ENCODE measurements around the gene RAB3GAP1. TPM values are rescaled to one million over a fixed set of nuclear protein-coding genes. Genes with fewer than 3 reads are reported as not detected.

Gene RAB3GAP1
- total RNA-seq, 4 donors from 2014 or later: 59.3 to 66.9 (median 63.6) TPM

DNA sequence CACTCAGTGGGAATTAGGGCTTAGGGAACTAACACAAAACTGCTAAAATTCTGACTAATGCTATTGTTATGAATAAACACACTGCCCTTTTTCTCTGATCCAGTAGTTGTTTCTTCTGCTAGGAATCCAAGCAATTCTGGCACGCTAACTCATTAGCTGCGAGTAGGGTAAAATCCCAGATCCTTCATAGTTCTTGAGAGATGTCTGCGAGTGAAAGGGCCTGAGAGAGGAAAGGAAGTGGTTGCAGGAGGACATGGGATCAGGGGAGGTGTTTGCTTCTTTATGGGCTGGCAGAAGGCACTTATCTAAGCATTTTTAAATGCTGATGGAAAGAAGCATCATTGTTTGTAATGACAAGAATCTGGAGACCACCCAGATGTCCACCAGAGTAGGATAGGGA lies 14.3 kb upstream of the RAB3GAP1 start:
- Histone ChIP-seq H3K9me3 (no peaks in the 10 kb centered on the region), H3K27me3 (no peaks in the 10 kb centered on the region), H3K36me3 (no peaks in the 10 kb centered on the region), H3K4me3 (no peak overlapping the region), H3K4me1 (peaks cover 0 to 4% (median 0%) of the 10 kb centered on the region in 4 donors), H3K27ac (replicated peaks in 1 of 4) (no peak overlapping the region)
- intact Hi-C loops (cut with DNase I): no loop called here
- TF ChIP-seq POLR2A (IDR thresholded peaks at IDR 0.05; ENCODE audit: low read depth): no peak
- no peak for TF ChIP-seq POLR2AphosphoS5 (IDR thresholded peaks at IDR 0.05)
- TF ChIP-seq, protein P1, sequence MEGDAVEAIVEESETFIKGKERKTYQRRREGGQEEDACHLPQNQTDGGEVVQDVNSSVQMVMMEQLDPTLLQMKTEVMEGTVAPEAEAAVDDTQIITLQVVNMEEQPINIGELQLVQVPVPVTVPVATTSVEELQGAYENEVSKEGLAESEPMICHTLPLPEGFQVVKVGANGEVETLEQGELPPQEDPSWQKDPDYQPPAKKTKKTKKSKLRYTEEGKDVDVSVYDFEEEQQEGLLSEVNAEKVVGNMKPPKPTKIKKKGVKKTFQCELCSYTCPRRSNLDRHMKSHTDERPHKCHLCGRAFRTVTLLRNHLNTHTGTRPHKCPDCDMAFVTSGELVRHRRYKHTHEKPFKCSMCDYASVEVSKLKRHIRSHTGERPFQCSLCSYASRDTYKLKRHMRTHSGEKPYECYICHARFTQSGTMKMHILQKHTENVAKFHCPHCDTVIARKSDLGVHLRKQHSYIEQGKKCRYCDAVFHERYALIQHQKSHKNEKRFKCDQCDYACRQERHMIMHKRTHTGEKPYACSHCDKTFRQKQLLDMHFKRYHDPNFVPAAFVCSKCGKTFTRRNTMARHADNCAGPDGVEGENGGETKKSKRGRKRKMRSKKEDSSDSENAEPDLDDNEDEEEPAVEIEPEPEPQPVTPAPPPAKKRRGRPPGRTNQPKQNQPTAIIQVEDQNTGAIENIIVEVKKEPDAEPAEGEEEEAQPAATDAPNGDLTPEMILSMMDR (IDR thresholded peaks at IDR 0.05): no peak
- TF ChIP-seq EP300 (IDR thresholded peaks at IDR 0.05): no peak
- 40% methylated on average over 3 of the region's 3 CpGs for WGBS
- peak; percentile 74 for DNase-seq (ENCODE audit: extremely low spot score)

DNA sequence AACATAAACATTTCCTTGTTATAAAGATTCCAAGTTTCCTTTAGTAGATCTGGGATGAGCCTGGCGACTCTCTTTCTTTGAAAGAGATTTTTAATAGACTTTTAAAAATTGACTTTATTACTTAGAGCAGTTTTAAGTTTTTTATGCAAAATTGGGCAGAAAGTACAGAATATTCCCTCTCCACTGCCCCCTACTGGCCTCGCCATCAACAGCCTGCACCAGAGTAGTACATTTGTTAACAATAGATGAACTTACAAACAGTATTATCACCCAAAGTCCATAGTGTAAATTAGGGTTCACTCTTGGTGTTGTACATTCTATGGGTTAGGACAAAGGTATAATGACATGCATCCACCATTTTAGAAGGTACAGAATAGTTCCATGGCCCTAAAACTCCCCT lies 8.7 kb upstream of the RAB3GAP1 start:
- H3K9me3 ChIP-seq: no peaks in the 10 kb centered on the region
- H3K36me3 ChIP-seq: no peaks in the 10 kb centered on the region
- no peak for DNase-seq (ENCODE audit: extremely low spot score)
- intact Hi-C loops (cut with DNase I): no loop called here
- no peak overlapping the region for H3K27ac ChIP-seq (replicated peaks in 1 of 4)
- H3K4me3 ChIP-seq: no peak overlapping the region
- no peaks in the 10 kb centered on the region for H3K27me3 ChIP-seq
- peaks cover 0 to 4% (median 0%) of the 10 kb centered on the region in 4 donors for H3K4me1 ChIP-seq
- WGBS: 61% methylated on average over 2 of the region's 2 CpGs
- TF ChIP-seq, protein P1 (IDR thresholded peaks at IDR 0.05): peak in 2 of 3 experiments; percentile 15 to 38
- no peak for TF ChIP-seq POLR2A (IDR thresholded peaks at IDR 0.05; ENCODE audit: low read depth)

DNA sequence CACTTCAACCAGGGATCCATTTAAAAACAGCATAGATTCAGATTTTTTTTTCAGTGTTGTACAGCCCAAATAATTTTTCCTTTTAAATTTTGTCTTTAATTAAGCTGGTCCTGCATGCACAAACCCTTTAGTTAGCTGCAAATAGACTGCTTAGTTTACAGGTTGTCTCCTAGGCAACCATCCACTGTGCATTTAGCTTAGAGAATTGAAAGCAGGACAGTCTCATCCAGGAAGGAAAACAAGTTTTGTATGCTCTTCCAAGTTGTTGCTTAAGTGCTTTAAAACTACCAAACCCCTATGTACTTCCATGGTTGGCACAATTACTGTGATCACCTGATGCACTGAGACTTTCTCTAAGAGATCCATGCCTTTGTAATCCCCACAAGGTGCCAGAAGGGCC lies 4.8 kb upstream of the RAB3GAP1 start, which contains the start of gene MAP3K19:
Gene MAP3K19, minus strand, starts transcription at position 148 of the 400 bp plus-strand sequence. CDS start 22,800 bp downstream, outside the sequence.
- Histone ChIP-seq H3K27me3 (no peaks in the 10 kb centered on the region), H3K27ac (replicated peaks in 1 of 4) (no peak within 1 kb of the TSS), H3K36me3 (no peaks in the 10 kb centered on the region), H3K4me1 (peaks cover 3 to 11% (median 6%) of the 10 kb centered on the region in 4 donors), H3K9me3 (no peaks in the 10 kb centered on the region), H3K4me3 (no peak within 1 kb of the TSS)
- TF ChIP-seq POLR2AphosphoS5 (IDR thresholded peaks at IDR 0.05) (no peak), POLR2A (IDR thresholded peaks at IDR 0.05; ENCODE audit: low read depth) (no peak), EP300 (IDR thresholded peaks at IDR 0.05) (no peak)
- TF ChIP-seq, protein P1 (IDR thresholded peaks at IDR 0.05): no peak
- intact Hi-C loops (cut with DNase I): no loop called here
- peak; percentile 39 for DNase-seq (ENCODE audit: extremely low spot score)

DNA sequence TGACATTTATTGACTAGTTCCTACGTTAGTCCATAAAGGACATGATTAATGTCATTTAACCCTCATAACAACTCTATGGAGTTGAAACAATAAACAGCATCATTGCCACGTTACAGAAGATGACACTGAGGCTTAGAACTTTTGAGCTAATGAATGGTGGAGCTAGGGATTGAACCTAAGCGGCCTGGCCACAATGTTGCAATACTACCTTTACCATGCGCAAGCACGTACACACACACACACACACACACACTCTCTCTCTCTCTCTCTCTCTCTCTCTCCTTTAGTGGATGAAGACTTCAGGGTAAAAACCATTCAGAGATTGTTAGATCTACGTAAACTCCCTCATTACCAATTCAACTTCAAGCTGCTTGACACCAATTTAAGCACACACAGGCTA lies 4.0 kb upstream of the RAB3GAP1 start:
- H3K9me3 ChIP-seq: no peaks in the 10 kb centered on the region
- no peaks in the 10 kb centered on the region for H3K27me3 ChIP-seq
- H3K36me3 ChIP-seq: no peaks in the 10 kb centered on the region
- WGBS: 71% methylated on average over 6 of the region's 6 CpGs
- no peak overlapping the region for H3K27ac ChIP-seq (replicated peaks in 1 of 4)
- DNase-seq (ENCODE audit: extremely low spot score): no peak
- peaks cover 6 to 11% (median 9%) of the 10 kb centered on the region in 4 donors for H3K4me1 ChIP-seq
- TF ChIP-seq, protein P1 (IDR thresholded peaks at IDR 0.05): no peak
- TF ChIP-seq POLR2A (IDR thresholded peaks at IDR 0.05; ENCODE audit: low read depth) (no peak), POLR2AphosphoS5 (IDR thresholded peaks at IDR 0.05) (no peak), EP300 (IDR thresholded peaks at IDR 0.05) (no peak)
- intact Hi-C loops (cut with DNase I): no loop called here
- H3K4me3 ChIP-seq: no peak overlapping the region

DNA sequence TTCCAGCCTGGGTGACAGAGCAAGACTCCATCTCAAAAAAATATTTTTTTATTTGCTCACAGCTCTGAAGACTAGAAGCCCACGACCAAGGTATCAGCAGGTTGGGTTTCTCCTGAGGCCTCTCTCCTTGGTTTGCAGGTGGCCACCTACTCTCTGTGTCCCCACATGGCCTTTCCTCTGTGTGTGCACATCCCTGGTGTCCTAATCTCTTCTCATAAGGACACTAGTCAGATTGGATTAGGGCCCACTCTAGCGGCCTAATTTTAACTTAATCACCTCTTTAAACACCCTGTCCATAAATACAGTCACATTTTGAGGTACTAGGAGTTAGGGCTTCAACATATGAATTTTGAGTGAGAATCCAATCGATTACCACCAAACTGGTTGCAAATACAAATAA lies 2.0 kb upstream of the RAB3GAP1 start:
- no peak for DNase-seq (ENCODE audit: extremely low spot score)
- Histone ChIP-seq H3K27me3 (no peaks in the 10 kb centered on the region), H3K36me3 (no peaks in the 10 kb centered on the region), H3K27ac (replicated peaks in 1 of 4) (no peak overlapping the region), H3K9me3 (no peaks in the 10 kb centered on the region), H3K4me1 (peaks cover 26 to 30% (median 26%) of the 10 kb centered on the region in 4 donors), H3K4me3 (no peak overlapping the region)
- 87% methylated on average over 3 of the region's 3 CpGs for WGBS
- intact Hi-C loops (cut with DNase I): no loop called here
- TF ChIP-seq POLR2A (IDR thresholded peaks at IDR 0.05; ENCODE audit: low read depth) (no peak), POLR2AphosphoS5 (IDR thresholded peaks at IDR 0.05) (no peak), EP300 (IDR thresholded peaks at IDR 0.05) (no peak)
- TF ChIP-seq, protein P1 (IDR thresholded peaks at IDR 0.05): no peak

Measured in esophagus muscularis mucosa (tissue), 4 donors.